Vagina (tissue), 2 donors: ENCODE measurements around the gene EPB41L2.

Experiments
- CTCF ChIP-seq, 3 experiments: fragments of 450-650 bp in 2 of 3; fragments of 200-600 bp in 1 of 3; sonication (generic) in 1 of 3; IDR thresholded peaks; one replicate each; pipeline ENCODE4 v1.5.1; 2017 to 2019; ENCODE audit warnings: antibody characterized with exemption in 3 of 3, mild to moderate bottlenecking in 2 of 3, moderate library complexity in 2 of 3
- POLR2AphosphoS5 ChIP-seq, 2 donors: sonication (generic); formaldehyde crosslinking; IDR thresholded peaks; one replicate each; pipeline ENCODE4 v1.9.0; 2017; ENCODE audit warnings: antibody characterized with exemption in 2 of 2, mild to moderate bottlenecking in 2 of 2, low read depth in 1 of 2; ENCODE audit not compliant: insufficient read depth in 1 of 2

DNA sequence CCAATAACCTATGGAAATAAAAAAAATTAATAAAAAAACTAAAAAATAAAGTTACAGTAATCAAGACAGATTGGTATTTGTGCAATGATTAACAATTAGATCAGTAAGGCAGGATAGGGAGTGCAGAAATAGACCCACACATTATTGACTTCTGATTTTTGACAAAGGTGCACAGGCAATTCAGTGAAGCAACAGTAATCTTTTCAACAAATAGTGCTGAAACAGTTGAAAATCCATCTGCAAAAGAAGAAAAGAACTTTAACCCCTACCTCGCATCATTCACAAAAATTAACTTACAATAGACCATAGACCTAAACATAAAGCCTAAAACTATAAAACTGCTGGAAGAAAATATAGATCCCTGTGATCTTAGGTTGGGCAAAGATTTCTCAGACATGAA lies 240.3 kb downstream of the EPB41L2 start:
- TF ChIP-seq CTCF (IDR thresholded peaks at IDR 0.05) (no peak), POLR2AphosphoS5 (IDR thresholded peaks at IDR 0.05; ENCODE audit: insufficient read depth in 1 of 2, low read depth in 1 of 2) (no peak)
